Loucy (cell line): ENCODE measurements around the gene KAT8.

Source experiments
- H2AFZ ChIP-seq: fragments of 200-600 bp; sonication (generic); 2 replicates; pipeline ENCODE4 v1.6.0; 2016; ENCODE audit warnings: antibody characterized with exemption, mild to moderate bottlenecking, low read length, moderate library complexity
- H3F3A ChIP-seq: fragments of 200-600 bp; 2 replicates; pipeline ENCODE4 v1.6.0; 2016; ENCODE audit warnings: antibody characterized with exemption, low read depth, mild to moderate bottlenecking
- H3K27me3 ChIP-seq: fragments of 200-600 bp; sonication (generic); 2 replicates; pipeline ENCODE4 v1.6.1; 2014; ENCODE audit warnings: low read length, mild to moderate bottlenecking; ENCODE audit not compliant: insufficient read depth, poor library complexity, severe bottlenecking
- H3K36me3 ChIP-seq: fragments of 200-600 bp; sonication (generic); 2 replicates; pipeline ENCODE4 v1.6.1; 2016; ENCODE audit warnings: low read length; ENCODE audit not compliant: insufficient read depth
- H3K4me1 ChIP-seq: fragments of 200-600 bp; sonication (generic); 2 replicates; pipeline ENCODE4 v1.5.1; 2014; ENCODE audit warnings: low read length, mild to moderate bottlenecking; ENCODE audit not compliant: insufficient read depth, poor library complexity, severe bottlenecking
- H3K4me2 ChIP-seq: fragments of 200-600 bp; sonication (generic); 2 replicates; pipeline ENCODE4 v1.6.0; 2014; ENCODE audit warnings: antibody characterized with exemption, low read length, low read depth, mild to moderate bottlenecking; ENCODE audit not compliant: poor library complexity, severe bottlenecking
- H3K4me3 ChIP-seq: fragments of 200-600 bp; sonication (generic); 2 replicates; pipeline ENCODE4 v1.5.1; 2014; ENCODE audit warnings: low read length, mild to moderate bottlenecking, mixed read lengths; ENCODE audit not compliant: poor library complexity, severe bottlenecking
- H3K79me2 ChIP-seq: fragments of 200-600 bp; sonication (generic); 2 replicates; pipeline ENCODE4 v1.6.1; 2014; ENCODE audit warnings: low read length; ENCODE audit not compliant: insufficient read depth
- H3K9ac ChIP-seq: fragments of 200-600 bp; sonication (generic); 2 replicates; pipeline ENCODE4 v1.6.0; 2014; ENCODE audit warnings: mild to moderate bottlenecking, low read depth, low read length, moderate library complexity; ENCODE audit not compliant: poor library complexity, severe bottlenecking
- H3K9me2 ChIP-seq: fragments of 200-600 bp; sonication (generic); replicated peaks from 2 replicates; pipeline ENCODE4 v1.6.1; 2016; ENCODE audit warnings: low read depth, low read length, mixed read lengths
- H3K9me3 ChIP-seq: fragments of 200-600 bp; sonication (generic); 2 replicates; pipeline ENCODE4 v1.6.1; 2014; ENCODE audit warnings: mild to moderate bottlenecking, antibody characterized with exemption, low read length, low read depth; ENCODE audit not compliant: insufficient read depth
- H4K20me1 ChIP-seq: fragments of 200-600 bp; sonication (generic); 2 replicates; pipeline ENCODE4 v1.6.0; 2014; ENCODE audit warnings: antibody characterized with exemption, low read length, mild to moderate bottlenecking; ENCODE audit not compliant: insufficient read depth, poor library complexity, severe bottlenecking
- CTCF ChIP-seq: fragments of 200-600 bp; sonication (generic); conservative IDR thresholded peaks from 2 replicates; pipeline ENCODE4 v1.5.1; 2014; ENCODE audit warnings: mild to moderate bottlenecking, antibody characterized with exemption, low read length
- EZH2phosphoT487 ChIP-seq: fragments of 200-600 bp; IDR thresholded peaks from 2 replicates; pipeline ENCODE4 v1.6.1; 2018; ENCODE audit warnings: antibody characterized with exemption, mild to moderate bottlenecking, moderate library complexity, borderline replicate concordance

The KAT8 gene

DNA sequence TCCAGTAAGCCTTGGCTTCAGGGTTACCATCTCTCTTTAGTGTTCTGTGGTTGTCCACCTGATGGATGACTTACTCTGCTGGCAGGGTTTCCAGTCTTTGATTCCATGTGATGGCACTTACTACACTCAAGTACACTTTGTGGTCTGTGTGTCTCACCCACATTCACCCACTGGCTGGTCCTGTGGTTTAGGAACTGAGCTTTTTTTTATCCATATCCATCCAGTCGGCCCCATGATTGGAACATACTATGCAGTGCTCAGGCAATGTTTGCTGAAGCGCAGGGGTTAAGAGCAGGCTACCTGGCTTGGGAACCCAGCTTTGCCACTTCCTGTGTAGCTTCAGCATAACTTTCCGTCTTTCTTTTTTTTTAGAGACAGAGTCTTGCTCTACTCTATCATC is 59.7 kb downstream of the KAT8 start:
- Histone ChIP-seq H3K4me2 (peak overlapping the region; percentile 72), H3F3A (no peaks in the 10 kb centered on the region; the same call in 1 of the 2 replicates), H3K27me3 (peaks cover 14% of the 10 kb centered on the region), H3K36me3 (peaks cover 9% of the 10 kb centered on the region), H4K20me1 (peaks cover 25% of the 10 kb centered on the region), H3K9me2 (no peaks in the 10 kb centered on the region), H3K4me3 (peak overlapping the region; percentile 49), H3K9me3 (no peaks in the 10 kb centered on the region), H3K79me2 (peaks cover 35% of the 10 kb centered on the region), H3K4me1 (peaks cover 21% of the 10 kb centered on the region), H2AFZ (peak overlapping the region; percentile 71), H3K9ac (peak overlapping the region; percentile 27)
- TF ChIP-seq EZH2phosphoT487 (no peak), CTCF (no peak)

DNA sequence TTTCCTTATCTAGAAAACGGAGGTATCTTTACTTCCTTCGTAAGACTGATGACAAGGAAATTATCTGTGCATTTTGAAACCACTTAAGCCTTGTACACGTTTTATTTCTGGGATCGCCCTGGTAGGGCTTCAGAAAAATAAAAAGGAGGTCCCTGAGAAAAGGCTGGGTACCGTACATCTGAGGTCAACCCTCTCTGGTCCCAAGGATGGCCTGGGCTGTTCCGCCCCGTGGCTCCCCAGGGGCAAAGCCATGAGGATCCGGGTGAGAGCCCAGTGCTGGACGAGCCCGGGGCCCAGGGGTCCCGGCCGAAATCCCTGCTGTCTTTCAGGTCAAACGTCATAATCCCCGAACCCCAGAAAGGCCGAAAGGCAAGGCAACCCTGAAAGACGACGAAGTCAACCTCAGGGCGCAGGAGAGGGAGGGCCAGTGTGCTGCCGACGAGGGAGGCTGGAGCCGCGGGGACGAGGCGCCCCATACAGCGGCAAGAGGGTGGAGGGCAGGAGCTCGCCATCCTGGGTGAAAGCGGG is 61.8 kb downstream of the KAT8 start:
- Histone ChIP-seq H3K27me3 (peaks cover 14% of the 10 kb centered on the region), H3K4me3 (peak overlapping the region; percentile 98), H3K9ac (peak overlapping the region; percentile 98), H2AFZ (peak overlapping the region; percentile 86), H3F3A (no peaks in the 10 kb centered on the region; the same call in 1 of the 2 replicates), H3K9me3 (no peaks in the 10 kb centered on the region), H3K9me2 (no peaks in the 10 kb centered on the region), H3K36me3 (peaks cover 30% of the 10 kb centered on the region), H3K79me2 (peaks cover 56% of the 10 kb centered on the region), H4K20me1 (peaks cover 47% of the 10 kb centered on the region), H3K4me1 (peaks cover 35% of the 10 kb centered on the region), H3K4me2 (peak overlapping the region; percentile 75)
- TF ChIP-seq EZH2phosphoT487, result no peak
- no peak for TF ChIP-seq CTCF

DNA sequence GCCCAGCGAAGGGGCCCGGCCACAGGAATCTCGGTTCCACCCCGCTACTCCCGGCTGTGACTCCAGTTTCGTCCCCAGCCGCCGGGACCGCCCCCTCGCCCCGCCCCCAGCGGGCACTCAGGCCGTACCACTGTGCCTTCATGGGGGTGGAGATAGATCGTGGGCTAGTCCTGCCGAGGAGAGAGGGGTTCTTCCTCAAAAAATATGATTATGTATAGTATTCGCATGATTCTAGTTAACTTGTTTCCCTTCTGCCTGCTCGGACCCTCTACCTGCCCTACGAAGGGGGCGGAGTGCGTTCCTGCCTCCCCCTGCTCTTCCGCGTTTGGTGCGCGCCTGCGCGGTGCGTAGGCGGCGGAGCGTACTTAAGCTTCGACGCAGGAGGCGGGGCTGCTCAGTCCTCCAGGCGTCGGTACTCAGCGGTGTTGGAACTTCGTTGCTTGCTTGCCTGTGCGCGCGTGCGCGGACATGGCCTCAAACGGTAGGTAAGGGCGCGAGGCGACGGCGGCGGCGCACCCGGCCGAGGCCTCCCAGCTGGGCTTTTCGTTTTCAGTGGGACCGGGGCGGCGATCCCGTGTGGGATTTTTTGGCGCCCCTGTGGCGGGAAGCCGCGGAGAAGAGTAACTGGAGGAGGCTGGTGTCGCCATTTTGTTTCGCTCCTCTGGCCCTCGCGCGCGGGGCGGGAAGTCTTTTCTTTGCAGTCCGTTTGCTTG is 62.4 kb downstream of the KAT8 start, which contains the start of gene FUS:
FUS (plus strand) TSS at position 393 of the 713 bp plus-strand sequence; CDS start at position 469, 76 bp downstream.
- Histone ChIP-seq H3K4me3 (peak within 1 kb of the TSS; percentile 98), H3K9ac (peak within 1 kb of the TSS; percentile 98), H3K4me1 (peaks cover 40% of the 10 kb centered on the region), H3K9me2 (no peaks in the 10 kb centered on the region), H2AFZ (peak within 1 kb of the TSS; percentile 86), H3K9me3 (no peaks in the 10 kb centered on the region), H3K79me2 (peaks cover 62% of the 10 kb centered on the region), H3K36me3 (peaks cover 37% of the 10 kb centered on the region), H3K27me3 (peaks cover 14% of the 10 kb centered on the region), H4K20me1 (peaks cover 53% of the 10 kb centered on the region), H3K4me2 (peak within 1 kb of the TSS; percentile 95), H3F3A (no peaks in the 10 kb centered on the region; the same call in 1 of the 2 replicates)
- no peak for TF ChIP-seq CTCF
- no peak for TF ChIP-seq EZH2phosphoT487
